ENCODE measurements around the gene RPL4.
"Not testable (repeated sequence)": the region's sequence is repeated elsewhere in the genome, so short reads cannot be mapped to it uniquely, and the experiment has no call there.

Gene RPL4

DNA sequence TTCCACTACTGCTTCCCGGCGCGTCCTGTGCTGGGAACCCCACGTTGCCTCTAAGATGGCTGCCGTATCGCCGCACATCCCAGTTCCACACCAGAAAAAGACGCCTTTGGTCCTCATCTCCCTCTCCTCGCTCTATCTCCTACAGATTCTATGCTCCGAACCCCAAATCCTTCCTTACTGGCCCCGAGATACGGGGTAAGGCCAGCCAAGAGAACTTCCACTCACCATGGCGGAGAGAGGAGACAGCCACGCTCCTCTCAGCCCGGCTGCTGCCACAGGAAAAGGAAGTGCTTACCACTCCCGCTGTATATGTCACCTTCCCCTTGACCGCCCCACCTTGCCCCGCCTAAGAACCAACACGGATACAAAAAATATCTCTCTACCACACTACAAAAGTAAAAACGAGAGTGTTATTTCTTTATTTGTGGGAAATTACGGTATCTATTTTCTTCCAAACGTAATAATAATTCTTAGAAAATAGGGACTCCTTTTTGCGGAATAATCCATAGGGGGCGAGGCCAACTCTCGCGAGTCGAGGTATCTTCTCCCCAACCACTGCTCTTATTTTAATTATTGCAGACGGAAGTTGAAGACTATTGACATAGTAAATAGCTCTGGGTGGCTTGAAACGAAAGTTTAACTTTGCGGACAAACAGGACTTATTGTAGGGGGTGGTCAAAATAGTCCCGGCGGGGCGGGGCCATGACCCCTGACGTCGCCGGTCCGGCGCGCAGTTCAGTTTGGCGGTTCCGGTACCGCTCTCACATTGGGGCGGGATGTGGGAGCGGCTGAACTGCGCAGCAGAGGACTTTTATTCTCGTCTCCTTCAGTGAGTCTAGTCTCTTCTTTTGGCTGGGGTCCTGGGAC, at the start of gene RPL4, which contains the start of gene ZWILCH:
RPL4 (minus strand) TSS at position 293 of the 867 bp plus-strand sequence; CDS start at position 228, 65 bp downstream.
ZWILCH (plus strand) TSS at position 764 of the 867 bp plus-strand sequence; CDS start at position 777, 13 bp downstream.
- FAIRE-seq: peak; percentile 91
- DNase-seq (ENCODE audit: extremely low spot score, insufficient read length, low read depth): peak; percentile 60

DNA sequence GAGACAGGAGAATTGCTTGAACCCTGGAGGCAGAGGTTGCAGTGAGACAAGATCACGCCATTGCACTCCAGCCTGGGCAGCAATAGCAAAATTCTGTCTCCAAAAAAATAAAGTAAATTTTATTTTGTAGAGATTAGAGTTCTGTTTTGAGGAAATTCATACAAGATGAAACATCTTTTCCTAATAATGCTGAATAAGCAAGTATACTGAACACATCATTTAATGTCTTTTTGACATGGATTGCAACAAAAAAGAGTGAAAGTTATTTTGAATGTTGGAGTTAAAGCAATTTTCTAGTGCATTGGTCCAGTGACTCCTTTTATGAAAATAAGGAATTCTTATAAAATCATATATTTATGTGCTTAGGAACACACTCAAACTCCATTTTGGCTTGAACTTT, 40.6 kb upstream of the RPL4 start:
- DNase-seq (ENCODE audit: extremely low spot score, insufficient read length, low read depth): no peak
- no peak for FAIRE-seq

DNA sequence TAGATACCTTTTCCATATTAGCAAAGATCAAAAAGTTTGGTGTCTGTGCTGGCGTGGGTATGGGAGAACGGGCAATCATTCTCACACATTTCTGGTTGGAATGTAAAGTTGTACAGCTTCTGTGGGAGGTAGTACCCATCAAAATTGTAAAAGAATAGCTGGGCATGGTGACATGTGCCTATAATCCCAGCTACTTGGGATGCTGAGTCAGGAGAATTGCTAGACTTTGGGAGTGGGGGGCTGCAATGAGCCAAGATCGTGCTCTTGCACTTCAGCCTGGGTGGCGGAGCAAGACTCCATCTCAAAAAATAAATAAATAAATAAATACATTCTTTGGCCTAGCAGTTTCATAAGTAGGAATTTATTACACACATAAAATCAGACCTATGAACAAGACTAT, 38.2 kb upstream of the RPL4 start:
- FAIRE-seq: no peak

DNA sequence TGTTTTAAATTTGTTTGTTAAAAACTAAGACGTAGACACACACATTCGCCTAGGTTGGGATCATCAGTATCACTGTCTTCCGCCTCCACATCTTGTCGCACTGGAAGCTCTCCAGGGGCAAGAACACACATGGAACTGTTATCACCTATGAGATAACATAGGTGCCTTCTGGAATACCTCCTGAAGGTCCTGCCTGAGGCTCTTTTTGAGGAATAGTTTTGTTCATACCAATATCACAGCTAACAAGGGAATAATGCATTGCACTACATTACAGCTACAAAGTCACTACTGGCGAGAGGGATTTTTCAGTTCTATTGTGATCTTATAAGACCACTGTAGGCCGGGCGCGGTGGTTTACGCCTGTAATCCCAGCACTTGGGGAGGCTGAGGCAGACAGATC, 30.4 kb upstream of the RPL4 start:
- no peak for DNase-seq (ENCODE audit: extremely low spot score, insufficient read length, low read depth)
- FAIRE-seq: no peak

More for the DNA sequence above, 38.2 kb upstream of the RPL4 start:
- DNase-seq (ENCODE audit: extremely low spot score, insufficient read length, low read depth): no peak

DNA sequence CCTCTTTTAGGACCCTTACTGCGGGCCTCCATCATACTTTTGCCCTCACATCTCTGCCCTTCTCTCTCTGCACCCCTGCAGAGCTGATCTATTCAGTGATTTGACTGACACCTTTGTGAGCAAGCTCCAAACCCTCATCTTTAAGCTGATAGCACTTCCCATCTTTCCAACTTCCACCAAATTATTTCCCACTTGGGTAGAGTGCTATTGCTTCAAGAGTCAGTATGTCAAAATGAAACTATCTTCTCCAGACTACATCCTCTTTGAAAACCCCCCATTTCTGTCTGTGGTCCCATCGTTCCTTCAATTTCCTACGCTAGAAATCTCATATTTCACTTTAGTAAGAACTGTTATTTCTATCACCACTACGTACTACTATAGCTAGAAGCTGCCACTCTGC, 20.2 kb upstream of the RPL4 start:
- DNase-seq (ENCODE audit: extremely low spot score, insufficient read length, low read depth) (no peak), FAIRE-seq (peak; percentile 31)

DNA sequence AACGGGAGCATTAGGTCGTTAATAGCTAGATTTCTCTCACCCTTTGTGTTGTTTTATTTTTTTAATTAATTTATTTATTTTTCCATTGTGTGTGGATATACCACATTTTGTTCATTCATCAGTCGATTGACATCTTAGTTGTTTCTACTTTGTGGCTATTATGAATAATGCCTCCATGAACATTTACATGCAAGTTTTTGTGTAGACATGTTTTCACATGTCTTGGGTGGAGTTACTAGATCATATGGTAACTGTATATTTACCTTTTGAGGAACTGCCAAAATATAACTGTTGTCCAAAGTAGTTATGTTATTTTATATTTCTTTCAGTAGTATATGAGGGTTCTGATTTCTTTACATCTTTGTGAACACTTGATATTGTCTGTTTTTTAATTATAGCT, 19.3 kb upstream of the RPL4 start:
- no peak for FAIRE-seq
- DNase-seq (ENCODE audit: extremely low spot score, insufficient read length, low read depth): no peak

DNA sequence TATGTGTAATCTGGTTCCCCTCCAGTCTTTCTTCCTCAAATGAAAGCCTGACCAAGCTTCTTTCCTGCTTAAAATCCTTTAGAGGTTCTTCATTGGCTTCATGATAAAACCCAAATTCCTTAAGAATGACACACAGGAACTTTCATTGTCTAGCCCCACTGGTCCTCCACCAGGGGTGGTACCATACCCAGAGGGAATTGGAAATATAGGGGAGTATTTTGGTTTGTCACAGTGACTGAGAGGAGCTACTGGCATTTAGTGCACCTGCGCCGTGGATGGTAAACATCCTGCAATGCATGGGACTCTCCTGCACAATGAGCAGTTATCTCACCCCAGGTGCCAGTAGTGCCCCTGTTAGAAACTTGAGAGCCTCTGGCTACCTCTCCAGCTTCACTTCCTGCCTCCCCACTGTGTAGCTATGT, 11.3 kb upstream of the RPL4 start:
- no peak for FAIRE-seq
- DNase-seq (ENCODE audit: extremely low spot score, insufficient read length, low read depth): no peak

DNA sequence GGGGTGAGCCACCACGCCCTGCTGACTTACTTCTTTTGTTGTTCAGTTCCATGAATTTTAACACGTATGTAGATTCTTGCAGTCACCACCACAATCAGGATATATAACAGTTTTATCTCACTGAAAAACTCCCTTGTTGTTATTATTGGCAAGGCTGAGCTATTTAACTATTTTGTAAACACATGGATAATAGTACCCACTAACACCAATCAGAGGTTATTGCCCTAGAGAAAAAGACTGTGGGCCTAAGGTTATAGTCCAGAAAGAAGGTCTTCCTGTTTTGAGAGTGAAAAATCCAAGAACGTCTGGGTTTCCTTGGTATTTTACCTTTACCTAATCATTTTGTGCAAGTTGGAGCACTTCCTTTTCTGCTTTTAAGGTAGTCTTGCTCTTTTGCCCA, 9.9 kb upstream of the RPL4 start:
- DNase-seq (ENCODE audit: extremely low spot score, insufficient read length, low read depth) (no peak), FAIRE-seq (no peak)

DNA sequence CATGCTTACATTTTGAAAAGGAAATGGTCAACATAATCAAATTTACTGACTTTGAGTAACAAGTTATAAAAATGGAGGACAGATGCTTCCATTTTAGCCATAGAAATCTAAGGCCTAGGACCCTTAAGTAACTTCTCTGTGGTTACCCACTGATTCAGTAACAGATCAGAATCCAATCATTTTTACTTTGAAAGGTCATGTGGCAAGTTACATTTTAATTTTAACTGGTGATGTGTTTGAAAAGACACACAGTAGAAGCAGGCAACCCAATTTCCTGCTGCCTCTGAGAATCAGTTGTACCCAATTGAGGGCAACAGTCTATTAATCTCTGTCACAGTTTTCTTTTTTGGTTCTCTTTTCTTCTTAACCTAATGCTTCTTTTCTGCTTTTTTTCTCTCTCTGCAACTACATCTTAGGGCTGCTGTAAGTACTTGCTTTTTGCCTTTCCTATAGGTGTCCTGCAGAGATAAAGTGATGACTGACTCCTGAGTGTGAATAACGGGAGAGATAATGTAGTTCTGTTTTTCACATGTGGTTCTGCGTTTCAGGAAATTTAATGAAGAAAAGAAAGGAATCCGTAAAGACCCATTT, 3.7 kb upstream of the RPL4 start:
- peak; percentile 74 for FAIRE-seq
- peak; percentile 3 for DNase-seq (ENCODE audit: extremely low spot score, insufficient read length, low read depth)

DNA sequence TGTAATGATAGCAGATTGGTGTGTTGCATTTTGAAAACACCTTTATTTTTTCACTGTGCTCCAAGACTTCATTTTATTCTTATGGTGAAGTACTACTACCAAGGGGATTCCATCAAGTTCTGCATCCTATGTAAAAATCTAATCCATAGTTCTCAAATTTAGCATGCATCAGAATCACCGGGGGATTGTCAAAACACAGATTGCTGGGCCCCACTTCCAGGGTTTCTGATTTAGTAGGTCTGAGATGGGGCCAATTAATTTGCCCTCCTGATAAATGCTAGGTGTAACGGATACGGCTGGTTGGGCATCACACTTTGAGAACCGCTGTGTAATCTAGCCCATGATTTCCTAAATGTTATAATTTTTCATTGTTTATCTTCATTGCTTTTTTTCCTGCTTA, 1.2 kb upstream of the RPL4 start:
- FAIRE-seq (no peak), DNase-seq (ENCODE audit: extremely low spot score, insufficient read length, low read depth) (no peak)

DNA sequence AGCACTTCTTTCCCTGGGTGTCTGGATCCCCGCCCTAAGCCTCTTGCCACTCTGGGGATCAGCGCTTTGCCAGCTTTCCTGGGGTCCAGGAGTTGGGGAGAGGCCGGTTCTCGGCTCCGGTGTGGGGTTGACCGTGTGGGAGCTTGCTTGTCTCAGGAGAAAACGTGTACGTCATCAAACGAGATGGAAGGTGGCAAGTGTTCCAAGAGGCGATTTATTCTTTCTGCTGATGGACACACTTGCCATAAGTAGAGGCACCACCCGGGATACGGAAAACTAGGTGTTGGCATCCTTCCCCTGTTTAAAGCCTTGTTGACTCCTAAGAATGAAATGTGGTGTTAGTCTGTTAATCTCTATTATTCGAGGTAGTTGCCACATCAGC, 766 bp upstream of the RPL4 start:
- DNase-seq (ENCODE audit: extremely low spot score, insufficient read length, low read depth) (no peak), FAIRE-seq (no peak)

DNA sequence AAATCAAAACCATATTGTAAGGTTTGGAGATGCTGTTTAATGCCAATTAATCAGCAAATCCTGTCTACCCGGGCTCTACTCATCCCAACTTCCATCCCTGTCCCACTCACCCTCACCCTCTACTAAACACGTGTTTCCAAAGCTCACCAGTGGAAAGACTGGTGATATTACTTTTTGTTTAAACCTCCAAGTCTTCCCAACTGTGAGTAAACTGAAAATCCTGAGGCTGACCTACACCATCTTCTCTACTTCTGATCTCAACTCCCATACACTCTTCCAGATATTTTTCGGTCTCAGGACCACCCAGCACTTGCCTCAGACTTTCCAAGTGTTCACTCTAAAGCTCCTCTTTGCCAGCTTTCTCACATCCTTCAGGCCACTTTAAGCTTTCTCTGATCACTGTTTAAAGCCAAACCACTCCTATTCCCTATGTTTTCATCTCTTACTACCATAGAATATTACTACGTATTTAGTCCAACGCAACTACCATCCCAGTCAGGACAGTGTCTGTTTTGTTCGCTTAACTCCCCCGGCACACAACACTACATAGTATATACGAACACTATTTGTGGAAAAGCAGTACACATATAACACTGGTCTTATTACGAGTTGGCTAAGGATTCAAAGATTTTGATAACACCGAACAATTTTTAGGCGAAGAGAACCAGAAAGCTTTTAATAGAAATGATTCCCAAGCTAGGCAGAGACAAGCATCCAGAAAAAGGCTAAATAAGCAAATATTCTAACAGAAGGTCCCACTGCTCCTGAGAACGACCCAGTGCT, 684 bp downstream of the RPL4 start:
- no peak for FAIRE-seq

DNA sequence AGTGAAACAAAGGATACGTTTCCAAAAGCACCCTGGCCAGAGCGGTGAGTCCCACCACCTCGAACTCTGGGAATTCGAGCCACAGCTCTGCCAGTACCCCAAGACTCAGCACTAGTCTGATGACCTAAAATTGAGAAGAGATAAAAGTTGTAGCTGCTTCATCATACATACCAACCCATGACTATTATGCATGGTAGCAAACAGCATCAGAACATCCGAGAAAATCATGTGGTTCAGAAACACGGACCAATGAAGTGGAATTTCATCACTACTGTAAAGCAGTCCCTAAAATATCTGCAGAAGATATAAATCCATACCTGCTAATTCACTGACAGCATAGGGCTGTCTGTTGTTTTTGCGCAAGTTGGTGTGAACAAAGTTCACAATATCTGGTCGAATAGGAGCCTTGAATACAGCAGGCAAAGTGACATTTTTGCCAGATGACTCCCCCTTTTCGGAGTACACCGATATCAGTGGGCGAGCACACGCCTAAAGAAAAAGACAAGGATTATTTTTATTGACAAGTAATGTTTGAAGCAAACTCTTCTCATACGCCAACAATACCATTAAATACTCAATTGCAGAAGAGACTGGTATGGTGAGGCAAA, 1.5 kb downstream of the RPL4 start:
- not testable (repeated sequence) for DNase-seq (ENCODE audit: extremely low spot score, insufficient read length, low read depth); FAIRE-seq

More for the DNA sequence above, 684 bp downstream of the RPL4 start:
- no peak for DNase-seq (ENCODE audit: extremely low spot score, insufficient read length, low read depth)

DNA sequence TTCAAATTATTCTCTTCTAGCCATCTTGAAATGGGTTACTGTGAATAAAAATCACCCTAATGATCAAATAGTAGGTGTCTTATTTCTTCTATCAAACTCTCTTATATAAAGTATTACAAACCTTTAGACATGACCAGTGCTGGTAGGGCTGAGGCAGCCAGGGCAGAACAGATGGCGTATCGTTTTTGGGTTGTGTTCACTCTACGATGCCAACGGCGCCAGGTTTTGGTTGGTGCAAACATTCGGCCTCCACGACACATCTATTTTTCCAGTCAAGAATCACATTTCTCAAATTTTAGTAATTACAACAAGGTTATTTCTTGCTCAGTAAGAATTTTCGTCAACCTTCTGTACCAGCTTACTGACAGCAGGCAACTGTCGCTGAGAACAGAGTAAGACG, 2.2 kb downstream of the RPL4 start:
- DNase-seq (ENCODE audit: extremely low spot score, insufficient read length, low read depth): no peak

DNA sequence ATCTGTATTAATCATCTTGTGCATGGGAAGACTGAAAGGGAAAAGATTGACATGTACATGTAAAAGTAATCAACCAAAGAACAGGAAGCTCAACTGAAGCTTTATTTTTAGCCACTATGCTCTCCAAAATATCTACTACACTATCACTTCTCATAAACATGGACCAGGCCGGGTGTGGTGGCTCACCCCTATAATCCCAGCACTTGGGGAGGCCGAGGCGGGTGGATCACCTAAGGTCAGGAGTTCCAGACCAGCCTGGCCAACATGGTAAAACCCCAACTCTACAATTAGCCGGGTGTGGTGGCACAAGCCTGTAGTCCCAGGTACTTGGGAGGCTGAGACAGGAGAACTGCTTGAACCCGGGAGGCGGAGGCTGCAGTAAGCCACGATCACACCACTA, 4.3 kb downstream of the RPL4 start:
- FAIRE-seq: not testable (repeated sequence)

More for the DNA sequence above, 2.2 kb downstream of the RPL4 start:
- no peak for FAIRE-seq

DNA sequence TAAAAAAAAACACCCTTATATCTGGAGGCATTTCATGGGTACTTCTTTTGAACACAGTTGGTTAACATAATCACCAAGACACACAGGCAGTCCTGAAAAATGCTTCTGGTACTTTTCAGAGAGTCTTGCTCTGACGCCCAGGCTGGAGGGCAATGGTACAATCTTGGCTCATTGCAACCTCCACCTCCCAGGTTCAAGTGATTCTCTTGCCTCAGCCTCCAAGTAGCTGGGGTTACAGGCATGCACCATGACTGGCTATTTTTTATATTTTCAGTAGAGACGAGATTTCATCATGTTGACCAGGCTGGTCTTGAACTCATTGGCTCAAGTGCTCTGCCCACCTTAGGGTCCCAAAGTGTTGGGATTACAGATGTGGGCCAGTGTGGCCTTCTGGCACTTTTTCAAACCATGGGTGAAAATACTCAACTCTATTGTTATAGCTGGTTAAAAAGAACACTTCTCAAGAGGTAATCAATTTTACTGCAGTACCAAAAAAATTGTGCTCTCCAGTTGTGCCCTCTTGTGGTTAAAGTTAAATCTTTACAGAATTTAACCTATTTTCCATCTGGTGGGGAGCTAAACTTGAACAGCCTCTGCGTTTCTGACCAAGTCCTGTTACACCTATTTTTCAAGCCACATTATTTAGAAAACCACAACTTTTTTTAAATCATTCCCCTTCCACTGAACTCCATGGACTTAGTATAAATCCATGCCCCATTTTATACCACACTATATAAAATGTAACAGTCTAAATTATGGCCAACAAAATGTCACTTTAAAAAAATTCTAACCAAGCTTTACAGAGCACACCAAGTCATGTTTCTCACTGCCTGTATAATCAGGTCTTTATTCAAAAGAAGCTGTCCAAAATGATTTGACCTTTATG, 5.9 kb downstream of the RPL4 start:
- FAIRE-seq (no peak), DNase-seq (ENCODE audit: extremely low spot score, insufficient read length, low read depth) (no peak)

More for the DNA sequence above, 4.3 kb downstream of the RPL4 start:
- DNase-seq (ENCODE audit: extremely low spot score, insufficient read length, low read depth): not testable (repeated sequence)

DNA sequence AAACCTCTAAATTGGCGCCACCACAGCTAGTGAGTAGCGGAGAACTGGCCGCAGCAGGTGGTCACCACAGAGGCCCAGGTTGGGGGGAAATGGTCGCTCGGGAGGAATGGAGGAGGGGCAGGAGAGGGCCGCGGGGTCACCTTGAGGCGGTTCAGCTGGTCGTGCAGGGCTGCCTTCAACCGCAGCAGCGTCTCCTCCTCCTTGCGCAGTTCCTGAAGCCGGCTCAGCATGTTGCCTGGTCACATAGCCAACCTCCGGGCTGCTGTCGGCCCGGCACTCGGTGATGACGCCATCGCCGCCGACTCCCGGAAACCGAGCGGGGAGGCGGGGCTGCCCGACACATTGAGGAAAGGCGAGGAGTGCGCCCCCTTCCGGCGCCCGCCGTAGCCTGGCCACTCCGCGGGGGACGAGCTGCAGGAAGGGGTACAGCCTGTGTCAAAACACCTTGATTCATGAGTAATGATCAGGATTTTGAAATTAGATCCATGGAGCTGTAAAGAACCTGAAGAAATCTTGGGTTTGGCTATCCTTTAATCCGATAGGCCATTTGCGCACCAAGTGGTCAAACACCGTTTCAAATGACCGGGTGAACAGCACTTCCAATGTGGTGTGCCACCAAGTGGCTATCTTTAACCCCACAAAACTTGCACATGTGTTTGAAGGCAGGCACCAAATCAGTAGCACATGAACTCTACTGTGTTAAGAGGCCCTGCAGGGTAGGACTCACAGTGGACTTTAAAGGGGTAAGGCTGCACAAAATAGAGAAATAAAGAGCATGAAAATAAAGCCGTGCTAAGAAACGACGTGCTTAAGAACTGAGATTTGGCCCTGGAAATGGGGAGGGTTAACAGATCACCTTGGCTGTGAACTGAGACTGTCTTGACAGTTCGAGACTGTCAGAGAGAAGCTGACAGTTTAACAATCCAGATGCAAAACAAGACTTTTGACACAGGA, 6.9 kb downstream of the RPL4 start, which contains the start of gene SNAPC5:
SNAPC5 (minus strand) TSS at position 261 of the 954 bp plus-strand sequence; CDS start at position 230, 31 bp downstream.
- FAIRE-seq: peak; percentile 87
- peak; percentile 78 for DNase-seq (ENCODE audit: extremely low spot score, insufficient read length, low read depth)

DNA sequence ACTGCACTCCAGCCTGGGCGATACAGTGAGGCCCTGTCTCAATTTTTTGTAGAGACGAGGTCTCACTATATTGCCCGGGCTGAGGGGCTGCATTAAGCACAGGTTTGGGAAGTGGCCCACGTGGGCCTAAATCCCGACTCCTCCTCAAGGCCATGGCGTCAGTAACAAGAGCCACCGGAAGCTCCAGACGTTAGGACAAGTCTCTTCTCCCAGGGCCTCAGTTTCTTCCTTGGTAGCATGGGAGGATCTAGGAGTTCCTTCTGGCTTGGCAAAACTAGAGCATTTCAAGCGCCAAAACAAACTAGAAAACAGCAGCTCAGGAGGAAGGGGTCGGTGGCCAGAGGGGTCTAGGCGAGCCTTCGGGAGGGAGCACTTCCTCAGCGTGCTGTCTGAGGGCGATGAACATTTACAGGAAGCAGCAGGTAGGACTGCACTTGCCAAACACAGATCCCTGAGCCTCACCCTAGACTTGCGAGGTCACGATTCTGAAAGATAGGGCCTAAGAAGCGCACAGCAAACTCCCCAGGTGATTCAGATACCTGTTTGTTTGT, 7.6 kb downstream of the RPL4 start:
- FAIRE-seq (no peak), DNase-seq (ENCODE audit: extremely low spot score, insufficient read length, low read depth) (no peak)

All from GM18507 (cell line).